ENCODE results near the gene VPS33B.

- TF ChIP-seq, protein P1, sequence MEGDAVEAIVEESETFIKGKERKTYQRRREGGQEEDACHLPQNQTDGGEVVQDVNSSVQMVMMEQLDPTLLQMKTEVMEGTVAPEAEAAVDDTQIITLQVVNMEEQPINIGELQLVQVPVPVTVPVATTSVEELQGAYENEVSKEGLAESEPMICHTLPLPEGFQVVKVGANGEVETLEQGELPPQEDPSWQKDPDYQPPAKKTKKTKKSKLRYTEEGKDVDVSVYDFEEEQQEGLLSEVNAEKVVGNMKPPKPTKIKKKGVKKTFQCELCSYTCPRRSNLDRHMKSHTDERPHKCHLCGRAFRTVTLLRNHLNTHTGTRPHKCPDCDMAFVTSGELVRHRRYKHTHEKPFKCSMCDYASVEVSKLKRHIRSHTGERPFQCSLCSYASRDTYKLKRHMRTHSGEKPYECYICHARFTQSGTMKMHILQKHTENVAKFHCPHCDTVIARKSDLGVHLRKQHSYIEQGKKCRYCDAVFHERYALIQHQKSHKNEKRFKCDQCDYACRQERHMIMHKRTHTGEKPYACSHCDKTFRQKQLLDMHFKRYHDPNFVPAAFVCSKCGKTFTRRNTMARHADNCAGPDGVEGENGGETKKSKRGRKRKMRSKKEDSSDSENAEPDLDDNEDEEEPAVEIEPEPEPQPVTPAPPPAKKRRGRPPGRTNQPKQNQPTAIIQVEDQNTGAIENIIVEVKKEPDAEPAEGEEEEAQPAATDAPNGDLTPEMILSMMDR (IDR thresholded peaks at IDR 0.05): no peak
- TF ChIP-seq POLR2A (IDR thresholded peaks at IDR 0.05): no peak
Observed at GRCh38 chr15:90952901-90953677, 69.3 kb downstream of the VPS33B start.

All from testis (tissue), 2 donors.